ENCODE results near the gene GLA.

GLA gene

GRCh38 chrX:101407748-101408531 is at the start of gene GLA, which contains the start of gene HNRNPH2:
Gene GLA, minus strand, starts transcription at chrX:101407925. Its CDS starts 22 bp downstream, at chrX:101407903.
Gene HNRNPH2, plus strand, starts transcription at chrX:101408222. Its CDS starts 3,767 bp downstream, at chrX:101411989.
- peak; percentile 76 for DNase-seq (ENCODE audit: low read depth)

GRCh38 chrX:101452056-101452455 is 44.3 kb upstream of the GLA start:
- no peak for DNase-seq (ENCODE audit: low read depth)

GRCh38 chrX:101450961-101451360 is 43.2 kb upstream of the GLA start:
- DNase-seq (ENCODE audit: low read depth), result no peak

GRCh38 chrX:101450085-101450484 is 42.4 kb upstream of the GLA start:
- DNase-seq (ENCODE audit: low read depth), result no peak

- no peak for DNase-seq (ENCODE audit: low read depth)
Observed at GRCh38 chrX:101449279-101449678, 41.6 kb upstream of the GLA start.

GRCh38 chrX:101442085-101442484 is 34.4 kb upstream of the GLA start:
- DNase-seq (ENCODE audit: low read depth), result no peak

- DNase-seq (ENCODE audit: low read depth), result no peak
Observed at GRCh38 chrX:101430457-101431078, 22.8 kb upstream of the GLA start.

- no peak for DNase-seq (ENCODE audit: low read depth)
Observed at GRCh38 chrX:101429934-101430333, 22.2 kb upstream of the GLA start.

GRCh38 chrX:101427954-101428353 is 20.2 kb upstream of the GLA start:
- no peak for DNase-seq (ENCODE audit: low read depth)

- no peak for DNase-seq (ENCODE audit: low read depth)
Observed at GRCh38 chrX:101419489-101419888, 11.8 kb upstream of the GLA start.

GRCh38 chrX:101417981-101418841 is 10.5 kb upstream of the GLA start:
- DNase-seq (ENCODE audit: low read depth), result no peak

GRCh38 chrX:101417190-101417589 is 9.5 kb upstream of the GLA start:
- DNase-seq (ENCODE audit: low read depth), result no peak

- no peak for DNase-seq (ENCODE audit: low read depth)
Observed at GRCh38 chrX:101416691-101417090, 9.0 kb upstream of the GLA start.

- no peak for DNase-seq (ENCODE audit: low read depth)
Observed at GRCh38 chrX:101415180-101416145, 7.7 kb upstream of the GLA start.

GRCh38 chrX:101411984-101412383 is 4.3 kb upstream of the GLA start:
- DNase-seq (ENCODE audit: low read depth), result no peak

GRCh38 chrX:101410461-101410860 is 2.7 kb upstream of the GLA start:
- DNase-seq (ENCODE audit: low read depth), result no peak

- DNase-seq (ENCODE audit: low read depth), result no peak
Observed at GRCh38 chrX:101409043-101409442, 1.3 kb upstream of the GLA start.

GRCh38 chrX:101408532-101408841 is 762 bp upstream of the GLA start:
- no peak for DNase-seq (ENCODE audit: low read depth)

- no peak for DNase-seq (ENCODE audit: low read depth)
Observed at GRCh38 chrX:101407167-101407747, 468 bp downstream of the GLA start.

- no peak for DNase-seq (ENCODE audit: low read depth)
Observed at GRCh38 chrX:101399825-101400224, 7.9 kb downstream of the GLA start.

GRCh38 chrX:101398694-101399093 is 9.0 kb downstream of the GLA start:
- DNase-seq (ENCODE audit: low read depth), result no peak
